OCI-LY7 (cell line): Measurements from ENCODE around the gene MACROD2. TPM values are rescaled to one million over a fixed set of nuclear protein-coding genes. Genes with fewer than 3 reads are reported as not detected.

Source experiments
- BruUV-seq: library from RNA; stranded (reverse); fragments of 400-500 nt; replicated peaks from 2 replicates; lab custom pipeline; 2021; lab: Mats Ljungman, UMichigan
- CTCF ChIA-PET: fragments of 300-600 bp; sonication (Branson Sonifier 250); formaldehyde crosslinking; loops from one replicate; lab custom pipeline; 2022; ENCODE audit warnings: antibody characterized with exemption; ENCODE audit not compliant: unreplicated experiment; lab: Charles Lee
- POLR2A ChIA-PET: fragments of 300-600 bp; sonication (Branson Sonifier 250); formaldehyde crosslinking; loops from one replicate; lab custom pipeline; 2022; ENCODE audit warnings: antibody characterized with exemption; lab: Charles Lee
- DNase-seq: peaks from one replicate; pipeline ENCODE4 v3.0.0-alpha.2; 2015; ENCODE audit warnings: low spot score
- H2AFZ ChIP-seq: fragments of 200-600 bp; sonication (generic), shearing (Covaris generic); 2 replicates; pipeline ENCODE4 v1.6.1; 2014; ENCODE audit warnings: mild to moderate bottlenecking, antibody characterized with exemption, low read length, moderate library complexity
- H3K27ac ChIP-seq: fragments of 200-600 bp; sonication (generic); 2 replicates; pipeline ENCODE4 v1.5.1; 2014; ENCODE audit warnings: mixed run types, low read depth, mild to moderate bottlenecking, moderate library complexity, low read length, inconsistent platforms; ENCODE audit not compliant: poor library complexity, severe bottlenecking
- H3K36me3 ChIP-seq: fragments of 200-600 bp; sonication (generic); 2 replicates; pipeline ENCODE4 v1.6.1; 2014; ENCODE audit warnings: mild to moderate bottlenecking, antibody characterized with exemption, low read length, moderate library complexity, mixed read lengths; ENCODE audit not compliant: insufficient read depth
- H3K4me1 ChIP-seq: fragments of 200-600 bp; sonication (generic); 2 replicates; pipeline ENCODE4 v1.5.1; 2014; ENCODE audit warnings: mild to moderate bottlenecking, low read length; ENCODE audit not compliant: insufficient read depth, poor library complexity, severe bottlenecking
- H3K4me2 ChIP-seq: fragments of 200-600 bp; sonication (generic); 2 replicates; pipeline ENCODE4 v1.6.1; 2014; ENCODE audit warnings: mild to moderate bottlenecking, low read length
- H3K4me3 ChIP-seq: fragments of 200-600 bp; sonication (generic); 2 replicates; pipeline ENCODE4 v1.5.1; 2014; ENCODE audit warnings: mild to moderate bottlenecking, low read depth, low read length; ENCODE audit not compliant: poor library complexity, severe bottlenecking
- H3K79me2 ChIP-seq: fragments of 200-600 bp; sonication (generic); 2 replicates; pipeline ENCODE4 v1.6.1; 2016; ENCODE audit warnings: low read depth, mild to moderate bottlenecking, low read length, moderate library complexity, mixed read lengths; ENCODE audit not compliant: insufficient read depth
- H3K9me2 ChIP-seq: fragments of 200-600 bp; sonication (generic); 2 replicates; pipeline ENCODE4 v1.6.1; 2016; ENCODE audit warnings: mild to moderate bottlenecking, low read length, mixed read lengths; ENCODE audit not compliant: insufficient read depth
- H3K9me3 ChIP-seq: fragments of 200-600 bp; sonication (generic); 2 replicates; pipeline ENCODE4 v1.6.1; 2014; ENCODE audit warnings: mild to moderate bottlenecking, mixed run types, low read length, mixed read lengths
- H4K20me1 ChIP-seq: fragments of 200-600 bp; sonication (generic); 2 replicates; pipeline ENCODE4 v1.6.1; 2014; ENCODE audit warnings: mild to moderate bottlenecking, antibody characterized with exemption, low read length, moderate library complexity, mixed read lengths; ENCODE audit not compliant: insufficient read depth
- EZH2phosphoT487 ChIP-seq: fragments of 200-600 bp; sonication (generic); IDR thresholded peaks from 2 replicates; pipeline ENCODE4 v1.6.1; 2018; ENCODE audit warnings: low read depth, borderline replicate concordance, mild to moderate bottlenecking, mixed run types, antibody characterized with exemption, low read length, moderate library complexity, mixed read lengths
- intact Hi-C: fragments of 100-400 bp; cut with micrococcal nuclease; formaldehyde crosslinking; loops from one replicate; pipeline ENCODE4 v1.10.0; 2022; ENCODE audit not compliant: unreplicated experiment
- total RNA-seq, 2 experiments: library from RNA; depleted of rRNA in 1 of 2; stranded (reverse); fragments of >200 nt in 1 of 2; shearing (Covaris generic) in 1 of 2; gene quantifications; 2 replicates each; pipeline ENCODE4 v1.2.3, GENCODE V29; 2014 to 2022
- TF ChIP-seq, protein P1 (sequence below): fragments of 200-600 bp; sonication (generic); conservative IDR thresholded peaks from 2 replicates; pipeline ENCODE4 v1.5.1; 2014; ENCODE audit warnings: mild to moderate bottlenecking, antibody characterized with exemption, low read length, moderate library complexity, mixed read lengths

Gene MACROD2
- total RNA-seq, 2 experiments from 2014 or later, result 0.09 to 4.5 TPM

DNA sequence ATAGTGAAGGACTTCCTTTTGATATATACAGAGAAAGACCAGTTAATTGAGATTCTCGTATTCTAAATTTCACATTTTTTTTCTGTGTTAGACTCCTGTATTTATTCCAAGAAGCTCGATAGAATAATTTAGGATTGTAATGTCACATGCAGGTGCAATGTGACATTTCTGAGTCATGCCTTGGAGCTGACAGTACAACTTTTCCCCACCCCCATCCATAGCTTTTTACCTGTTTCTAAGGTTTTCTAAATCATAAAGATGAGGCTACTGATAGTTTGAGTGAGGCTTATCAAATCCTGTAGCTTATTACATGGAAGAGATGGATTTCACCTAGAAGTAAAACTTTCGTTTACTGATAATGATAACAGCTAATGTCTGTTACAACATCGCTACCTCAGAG lies 304.5 kb downstream of the MACROD2 start:
- no peak overlapping the region for H3K4me3 ChIP-seq
- no peak for DNase-seq
- no peaks in the 10 kb centered on the region for H3K79me2 ChIP-seq
- no peak overlapping the region for H2AFZ ChIP-seq
- POLR2A ChIA-PET, result no interaction called here
- H4K20me1 ChIP-seq, result no peaks in the 10 kb centered on the region
- intact Hi-C loops, result no loop called here
- H3K4me1 ChIP-seq, result no peaks in the 10 kb centered on the region
- H3K27ac ChIP-seq, result no peak overlapping the region
- H3K9me2 ChIP-seq, result no peaks in the 10 kb centered on the region
- H3K36me3 ChIP-seq, result no peaks in the 10 kb centered on the region
- no TSS peak for BruUV-seq
- H3K4me2 ChIP-seq, result no peak overlapping the region
- H3K9me3 ChIP-seq, result no peaks in the 10 kb centered on the region
- TF ChIP-seq, protein P1, sequence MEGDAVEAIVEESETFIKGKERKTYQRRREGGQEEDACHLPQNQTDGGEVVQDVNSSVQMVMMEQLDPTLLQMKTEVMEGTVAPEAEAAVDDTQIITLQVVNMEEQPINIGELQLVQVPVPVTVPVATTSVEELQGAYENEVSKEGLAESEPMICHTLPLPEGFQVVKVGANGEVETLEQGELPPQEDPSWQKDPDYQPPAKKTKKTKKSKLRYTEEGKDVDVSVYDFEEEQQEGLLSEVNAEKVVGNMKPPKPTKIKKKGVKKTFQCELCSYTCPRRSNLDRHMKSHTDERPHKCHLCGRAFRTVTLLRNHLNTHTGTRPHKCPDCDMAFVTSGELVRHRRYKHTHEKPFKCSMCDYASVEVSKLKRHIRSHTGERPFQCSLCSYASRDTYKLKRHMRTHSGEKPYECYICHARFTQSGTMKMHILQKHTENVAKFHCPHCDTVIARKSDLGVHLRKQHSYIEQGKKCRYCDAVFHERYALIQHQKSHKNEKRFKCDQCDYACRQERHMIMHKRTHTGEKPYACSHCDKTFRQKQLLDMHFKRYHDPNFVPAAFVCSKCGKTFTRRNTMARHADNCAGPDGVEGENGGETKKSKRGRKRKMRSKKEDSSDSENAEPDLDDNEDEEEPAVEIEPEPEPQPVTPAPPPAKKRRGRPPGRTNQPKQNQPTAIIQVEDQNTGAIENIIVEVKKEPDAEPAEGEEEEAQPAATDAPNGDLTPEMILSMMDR, result no peak
- TF ChIP-seq EZH2phosphoT487, result no peak
- CTCF ChIA-PET, result no interaction called here

DNA sequence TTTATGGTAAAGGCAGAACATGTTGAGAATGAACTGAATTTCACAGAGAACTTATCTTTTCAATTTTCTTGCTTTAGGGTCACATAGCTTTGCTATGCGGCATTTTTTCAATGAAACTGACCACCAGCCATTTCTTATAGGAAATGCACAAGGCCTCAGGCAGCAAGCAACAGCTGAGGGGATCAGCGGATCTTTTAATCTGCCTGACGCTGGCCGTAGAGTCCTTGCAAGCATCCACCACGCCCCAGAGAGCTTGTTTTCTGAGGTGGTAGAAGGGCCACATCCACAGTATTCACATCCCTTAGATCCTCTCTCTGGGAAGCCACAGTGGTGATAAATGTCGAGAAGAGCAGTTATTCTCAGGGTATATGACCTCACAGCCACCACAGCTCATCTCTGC lies 307.8 kb downstream of the MACROD2 start:
- BruUV-seq, result no TSS peak
- no peak overlapping the region for H3K4me3 ChIP-seq
- DNase-seq, result no peak
- no peaks in the 10 kb centered on the region for H3K79me2 ChIP-seq
- TF ChIP-seq, protein P1, result no peak
- TF ChIP-seq EZH2phosphoT487, result no peak
- no peaks in the 10 kb centered on the region for H3K9me3 ChIP-seq
- no peaks in the 10 kb centered on the region for H3K4me1 ChIP-seq
- ChIA-PET POLR2A (no interaction called here), CTCF (no interaction called here)
- H3K27ac ChIP-seq, result no peak overlapping the region
- no peak overlapping the region for H2AFZ ChIP-seq
- H3K9me2 ChIP-seq, result no peaks in the 10 kb centered on the region
- intact Hi-C loops, result no loop called here
- H3K4me2 ChIP-seq, result no peak overlapping the region
- H4K20me1 ChIP-seq, result no peaks in the 10 kb centered on the region
- no peaks in the 10 kb centered on the region for H3K36me3 ChIP-seq

DNA sequence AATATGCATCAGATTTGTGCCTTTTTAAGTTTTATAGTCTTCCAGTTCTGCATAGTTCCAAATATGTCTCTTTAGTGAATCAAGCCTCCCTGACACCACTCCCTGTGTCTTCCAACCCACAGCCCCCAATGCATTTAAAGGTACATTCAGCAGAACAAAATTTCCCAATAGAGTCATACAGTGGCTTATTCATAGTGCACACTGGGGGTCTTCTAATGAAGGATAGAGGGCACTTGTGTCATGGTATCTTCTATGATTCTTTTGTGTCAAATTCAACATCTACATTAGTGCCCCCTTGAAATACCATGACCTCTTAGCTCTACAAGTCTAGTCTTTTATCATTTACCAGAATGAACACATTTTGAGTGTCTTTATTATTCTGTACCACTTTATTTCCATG lies 308.3 kb downstream of the MACROD2 start:
- H3K4me1 ChIP-seq, result no peaks in the 10 kb centered on the region
- no peaks in the 10 kb centered on the region for H3K36me3 ChIP-seq
- ChIA-PET POLR2A (no interaction called here), CTCF (no interaction called here)
- H3K4me2 ChIP-seq, result no peak overlapping the region
- H3K4me3 ChIP-seq, result no peak overlapping the region
- no peaks in the 10 kb centered on the region for H3K9me3 ChIP-seq
- TF ChIP-seq, protein P1, result no peak
- no peak for TF ChIP-seq EZH2phosphoT487
- H4K20me1 ChIP-seq, result no peaks in the 10 kb centered on the region
- H3K9me2 ChIP-seq, result no peaks in the 10 kb centered on the region
- no peaks in the 10 kb centered on the region for H3K79me2 ChIP-seq
- no peak for DNase-seq
- H2AFZ ChIP-seq, result no peak overlapping the region
- intact Hi-C loops, result no loop called here
- BruUV-seq, result no TSS peak
- no peak overlapping the region for H3K27ac ChIP-seq
